M059J (cell line): ENCODE measurements around the gene SCARF2. TPM values are rescaled to one million over a fixed set of nuclear protein-coding genes. Genes with fewer than 3 reads are reported as not detected.
"Not testable (repeated sequence)": the region's sequence is repeated elsewhere in the genome, so short reads cannot be mapped to it uniquely, and the experiment has no call there.

ENCODE experiments used
- DNase-seq: peaks from one replicate; pipeline ENCODE4 v3.0.0-alpha.2; 2012; ENCODE audit warnings: low read depth
- total RNA-seq: library from RNA; depleted of rRNA; stranded (reverse); fragments of >200 nt; shearing (Covaris generic); gene quantifications from 2 replicates; pipeline ENCODE4 v1.2.3, GENCODE V29; 2014

The SCARF2 gene
- total RNA-seq, 1 experiment from 2014 or later = 24.3 TPM

GRCh38 chr22:20412474-20413216, 25.0 kb downstream of the SCARF2 start:
- no peak for DNase-seq

DNA sequence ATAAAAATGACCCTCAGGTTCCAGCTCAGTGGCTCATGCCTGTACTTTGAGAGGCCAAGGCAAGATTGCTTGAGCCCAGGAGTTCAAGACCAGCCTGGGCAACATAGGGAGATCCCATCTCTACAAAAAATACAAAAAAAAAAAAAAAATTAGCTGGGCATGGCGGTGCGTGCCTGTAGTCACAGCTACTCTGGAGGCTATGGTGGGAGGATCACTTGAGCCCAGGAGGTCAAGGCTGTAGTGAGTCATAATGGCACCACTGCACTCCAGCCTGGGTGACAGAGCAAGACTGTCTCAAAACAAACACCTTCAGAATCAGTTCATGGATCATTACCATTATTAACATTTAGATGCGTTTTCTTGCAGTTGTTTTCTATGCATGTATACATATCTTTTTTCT, 28.2 kb downstream of the SCARF2 start:
- not testable (repeated sequence) for DNase-seq

- no peak for DNase-seq
Measured at GRCh38 chr22:20408891-20409290, 28.7 kb downstream of the SCARF2 start.

- no peak for DNase-seq
Measured at GRCh38 chr22:20407829-20408228, 29.8 kb downstream of the SCARF2 start.

GRCh38 chr22:20406686-20407408, 30.8 kb downstream of the SCARF2 start:
- DNase-seq = no peak

DNA sequence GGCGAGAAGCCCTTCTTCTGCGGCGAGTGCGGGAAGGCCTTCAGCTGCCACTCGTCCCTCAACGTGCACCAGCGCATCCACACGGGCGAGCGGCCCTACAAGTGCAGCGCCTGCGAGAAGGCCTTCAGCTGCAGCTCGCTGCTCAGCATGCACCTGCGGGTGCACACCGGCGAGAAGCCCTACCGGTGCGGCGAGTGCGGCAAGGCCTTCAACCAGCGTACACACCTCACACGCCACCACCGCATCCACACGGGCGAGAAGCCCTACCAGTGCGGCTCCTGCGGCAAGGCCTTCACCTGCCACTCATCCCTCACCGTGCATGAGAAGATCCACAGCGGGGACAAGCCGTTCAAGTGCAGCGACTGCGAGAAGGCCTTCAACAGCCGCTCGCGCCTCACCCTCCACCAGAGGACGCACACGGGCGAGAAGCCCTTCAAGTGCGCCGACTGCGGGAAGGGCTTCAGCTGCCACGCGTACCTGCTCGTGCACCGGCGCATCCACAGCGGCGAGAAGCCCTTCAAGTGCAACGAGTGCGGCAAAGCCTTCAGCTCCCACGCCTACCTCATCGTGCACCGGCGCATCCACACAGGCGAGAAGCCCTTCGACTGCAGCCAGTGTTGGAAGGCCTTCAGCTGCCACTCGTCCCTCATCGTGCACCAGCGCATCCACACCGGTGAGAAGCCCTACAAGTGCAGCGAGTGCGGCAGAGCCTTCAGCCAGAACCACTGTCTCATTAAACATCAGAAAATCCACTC, 31.5 kb downstream of the SCARF2 start:
- DNase-seq = no peak

GRCh38 chr22:20405291-20405930, 32.2 kb downstream of the SCARF2 start:
- no peak for DNase-seq

DNA sequence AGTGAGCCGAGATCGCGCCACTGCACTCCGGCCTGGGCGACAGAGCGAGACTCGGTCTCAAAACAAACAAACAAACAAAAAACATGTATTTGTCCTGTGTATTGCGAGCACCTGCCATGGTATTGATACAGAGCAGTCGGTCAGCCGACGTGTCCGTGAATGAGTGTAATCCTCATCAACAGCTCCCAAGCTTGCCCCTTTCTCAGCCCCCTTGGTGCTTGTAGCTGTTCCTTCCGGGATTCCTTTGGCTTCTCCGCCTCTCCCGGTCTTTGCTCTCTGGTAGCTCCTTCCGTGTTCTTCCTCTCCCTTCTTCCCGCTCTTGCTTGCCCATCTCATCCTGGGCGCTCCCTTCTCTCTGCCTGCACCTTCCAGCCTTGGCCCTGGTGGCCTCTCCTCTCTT, 32.7 kb downstream of the SCARF2 start:
- DNase-seq = no peak

- no peak for DNase-seq
Measured at GRCh38 chr22:20403779-20404140, 33.9 kb downstream of the SCARF2 start.

GRCh38 chr22:20402960-20403778, 34.5 kb downstream of the SCARF2 start:
- no peak for DNase-seq

DNA sequence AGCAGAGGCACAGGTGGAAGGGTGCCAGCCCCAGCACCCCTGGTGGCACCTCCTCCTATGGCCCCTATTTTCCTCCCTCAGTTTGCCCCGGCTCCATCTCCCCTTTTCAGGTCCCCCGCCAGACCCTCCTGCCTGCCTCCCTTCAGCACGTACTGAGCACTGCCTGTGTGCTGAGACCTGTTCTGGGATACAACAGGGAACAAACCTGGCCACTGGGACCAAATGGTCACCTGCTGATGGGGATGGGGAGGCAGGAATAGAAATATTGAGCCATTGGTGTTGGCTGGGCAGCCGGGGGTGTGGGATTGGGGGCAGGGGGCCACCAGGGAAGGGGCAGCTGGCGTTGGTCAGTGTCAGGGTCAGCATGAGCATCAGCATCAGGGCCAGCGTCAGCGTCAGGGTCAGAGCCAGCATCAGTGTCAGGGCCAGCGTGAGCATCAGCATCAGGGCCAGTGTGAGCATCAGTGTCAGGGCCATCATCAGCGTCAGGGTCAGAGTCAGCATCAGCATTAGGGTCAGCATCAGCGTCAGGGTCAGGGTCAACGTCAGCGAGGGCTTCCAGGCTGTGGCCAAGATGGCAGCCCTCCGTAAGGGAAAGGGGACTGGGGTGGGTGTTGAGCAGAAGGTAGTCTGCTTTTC, 36.1 kb downstream of the SCARF2 start:
- DNase-seq = no peak

DNA sequence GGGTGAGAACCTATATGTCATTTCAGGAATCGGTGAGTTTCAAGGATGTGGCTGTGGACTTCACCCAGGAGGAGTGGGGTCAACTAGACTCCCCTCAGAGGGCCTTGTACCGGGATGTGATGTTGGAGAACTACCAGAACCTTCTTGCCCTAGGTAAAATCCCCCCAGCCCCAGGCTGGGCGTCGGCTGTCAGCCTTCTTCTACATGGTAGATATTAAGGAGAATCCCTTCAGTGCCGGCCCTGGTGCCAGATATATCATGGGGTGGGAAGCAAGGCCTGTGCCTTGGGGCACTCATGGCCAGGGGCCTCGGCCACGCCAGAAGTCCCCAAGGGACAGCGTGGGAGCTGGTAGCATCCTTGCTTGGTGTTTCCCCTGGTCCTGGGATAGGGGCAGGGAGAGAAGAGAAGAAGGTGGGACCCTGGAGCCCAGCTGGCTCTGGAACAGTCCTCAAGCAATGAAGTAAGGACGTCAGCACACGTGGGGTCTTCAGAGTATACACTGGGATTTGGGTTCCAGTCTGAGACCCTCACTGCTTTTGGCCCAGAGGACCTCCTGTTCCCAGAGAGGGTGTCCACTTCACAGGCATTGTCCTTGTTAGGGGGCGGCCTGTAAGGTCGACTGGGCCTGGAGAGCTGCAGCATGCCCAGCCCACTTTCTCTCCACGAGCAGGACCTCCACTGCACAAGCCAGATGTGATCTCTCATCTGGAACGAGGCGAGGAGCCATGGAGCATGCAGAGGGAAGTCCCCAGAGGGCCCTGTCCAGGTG, 36.8 kb downstream of the SCARF2 start:
- no peak for DNase-seq

DNA sequence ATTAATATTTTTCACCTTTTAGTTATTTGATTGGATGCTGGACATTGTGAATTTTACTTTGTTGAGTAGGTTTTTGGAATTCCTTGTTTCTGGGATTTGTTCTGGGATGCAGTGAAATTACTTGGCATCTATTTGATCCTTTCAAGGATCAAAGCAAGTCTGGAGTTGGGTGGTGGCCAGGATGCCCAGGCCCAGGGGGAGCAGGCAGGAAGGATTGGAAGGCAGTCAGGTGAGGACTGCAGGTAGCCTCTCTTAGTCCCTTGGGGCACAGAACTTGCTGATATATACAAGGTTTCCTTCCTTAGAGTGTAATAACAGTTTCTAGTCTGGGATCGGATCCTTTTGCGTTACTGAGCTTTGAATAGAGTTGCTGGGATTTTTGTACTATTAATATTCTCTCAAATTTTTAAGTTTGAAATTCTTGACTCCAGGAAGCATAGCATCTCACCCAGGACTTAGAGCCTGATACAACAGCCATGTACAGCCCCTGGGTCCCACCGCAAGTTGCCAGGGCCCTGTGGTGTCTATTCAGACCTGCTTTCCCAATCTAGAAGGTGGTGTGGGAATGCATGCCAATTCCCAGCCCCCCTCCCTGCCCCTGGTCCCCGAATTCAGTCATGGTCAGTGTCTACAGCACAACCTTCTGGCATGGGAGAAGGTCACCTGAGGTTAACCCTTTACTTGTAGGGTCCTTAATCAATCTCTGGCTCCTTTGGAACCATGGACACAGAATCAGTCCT, 37.6 kb downstream of the SCARF2 start:
- no peak for DNase-seq

- no peak for DNase-seq
Measured at GRCh38 chr22:20398420-20398819, 39.2 kb downstream of the SCARF2 start.

DNA sequence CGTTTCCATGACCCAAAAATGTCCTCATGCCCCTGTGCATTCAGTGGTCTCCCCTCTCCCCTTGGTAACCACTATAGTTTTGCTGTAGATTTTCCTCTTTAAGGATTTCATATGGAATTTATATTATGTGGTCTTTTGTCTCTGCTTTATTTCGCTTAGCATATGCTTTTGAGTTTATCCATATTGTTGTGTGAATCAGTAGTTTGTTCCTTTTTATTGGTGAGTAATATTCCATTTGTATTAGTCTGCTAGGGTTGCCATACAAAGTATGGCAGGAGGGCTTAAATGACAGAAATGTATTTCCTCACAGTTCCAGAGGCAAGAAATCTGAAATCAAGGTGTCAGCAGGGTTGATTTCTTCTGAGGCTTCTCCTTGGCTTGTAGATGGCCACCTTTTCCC, 40.1 kb downstream of the SCARF2 start:
- no peak for DNase-seq

- no peak for DNase-seq
Measured at GRCh38 chr22:20396639-20397038, 41.0 kb downstream of the SCARF2 start.

DNA sequence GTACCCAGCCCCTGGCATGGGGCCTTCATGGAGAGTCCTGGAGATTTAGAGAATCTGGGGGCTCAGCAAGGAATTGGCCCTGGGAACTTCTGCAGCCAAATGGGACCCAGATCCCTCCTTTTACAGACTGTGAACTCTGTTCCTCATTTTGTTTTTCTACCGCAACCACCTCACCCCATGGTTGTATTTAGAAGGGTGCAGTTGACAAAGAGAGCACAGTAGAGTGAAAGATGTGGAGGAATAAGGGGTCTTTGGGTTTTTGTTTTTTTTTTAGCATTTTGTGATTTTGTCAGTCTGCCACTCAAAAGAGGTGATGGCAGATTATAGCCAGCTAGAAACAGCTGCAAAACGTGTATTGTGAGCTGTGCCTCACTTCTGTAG, 41.7 kb downstream of the SCARF2 start:
- DNase-seq = no peak

- DNase-seq = no peak
Measured at GRCh38 chr22:20395181-20395906, 42.3 kb downstream of the SCARF2 start.
